Testis (tissue), 3 donors: Measurements from ENCODE around the gene KCNQ5. TPM values are rescaled to one million over a fixed set of nuclear protein-coding genes. Genes with fewer than 3 reads are reported as not detected.

Experiments used
- DNase-seq: peaks from one replicate; pipeline ENCODE4 v3.0.0-alpha.2; 2019
- H3K27ac ChIP-seq, 2 donors: fragments of 200-600 bp; sonication (generic); one replicate each; pipeline ENCODE4 v1.5.1; 2019
- H3K27me3 ChIP-seq: fragments of 200-600 bp; sonication (generic); one replicate; pipeline ENCODE4 v1.5.1; 2019
- H3K36me3 ChIP-seq: fragments of 200-600 bp; sonication (generic); one replicate; pipeline ENCODE4 v1.5.1; 2017; ENCODE audit warnings: low read depth; ENCODE audit errors: missing control alignments
- H3K4me1 ChIP-seq: fragments of 200-600 bp; sonication (generic); one replicate; pipeline ENCODE4 v1.5.1; 2019
- H3K4me3 ChIP-seq, 2 donors: fragments of 200-600 bp; sonication (generic); one replicate each; pipeline ENCODE4 v1.5.1; 2017 to 2019
- H3K9me3 ChIP-seq: fragments of 200-600 bp; sonication (generic); one replicate; pipeline ENCODE4 v1.5.1; 2017
- POLR2A ChIP-seq: fragments of 450-650 bp; IDR thresholded peaks from one replicate; pipeline ENCODE4 v1.6.1; 2017; ENCODE audit warnings: antibody characterized with exemption, mild to moderate bottlenecking, moderate library complexity
- WGBS, 2 donors: methylation state at CpG; one replicate each; pipeline ENCODE4 v1.1.5; 2018; 5-methylcytosine and 5-hydroxymethylcytosine counted together
- intact Hi-C: fragments of 100-400 bp; cut with DNase I; formaldehyde crosslinking; loops from one replicate; pipeline ENCODE4 v1.15.1; 2023; ENCODE audit warnings: low total_unique reads
- polyA plus RNA-seq: library from polyadenylated mRNA; stranded (reverse); fragments of 350-450 nt; fragmentation: Illumina TruSeq; extraction: RNeasy Lipid Tissue Mini Kit (QIAGEN cat#74804); gene quantifications from one replicate; pipeline ENCODE4 v1.2.3, GENCODE V29; 2014; ENCODE audit warnings: low read depth, low replicate concordance; ENCODE audit not compliant: insufficient read depth
- total RNA-seq, 2 donors: library from RNA; depleted of rRNA; stranded (reverse); fragments of >200 nt; gene quantifications; one replicate each; pipeline ENCODE4 v1.2.3, GENCODE V29; 2016
- TF ChIP-seq, protein P1 (sequence below), 3 experiments: fragments of 450-650 bp in 2 of 3; fragments of 200-600 bp in 1 of 3; sonication (generic) in 1 of 3; IDR thresholded peaks; one replicate each; pipeline ENCODE4 v1.5.1; 2016 to 2019; ENCODE audit warnings: antibody characterized with exemption in 3 of 3, mild to moderate bottlenecking in 2 of 3, moderate library complexity in 1 of 3

KCNQ5 gene
- total and polyA plus RNA-seq, 3 donors from 2014 or later, result 0.43 to 1.1 (median 0.73) TPM

- Histone ChIP-seq H3K4me1 (no peaks in the 10 kb centered on the region), H3K27me3 (no peaks in the 10 kb centered on the region), H3K4me3 (no peak overlapping the region), H3K9me3 (no peaks in the 10 kb centered on the region), H3K27ac (no peak overlapping the region), H3K36me3 (no peaks in the 10 kb centered on the region)
- WGBS, 2 donors, result 73 to 84% methylated on average over 2 of the region's 2 CpGs
- intact Hi-C loops, result no loop called here
- DNase-seq, result no peak
- no peak for TF ChIP-seq POLR2A
- TF ChIP-seq, protein P1, sequence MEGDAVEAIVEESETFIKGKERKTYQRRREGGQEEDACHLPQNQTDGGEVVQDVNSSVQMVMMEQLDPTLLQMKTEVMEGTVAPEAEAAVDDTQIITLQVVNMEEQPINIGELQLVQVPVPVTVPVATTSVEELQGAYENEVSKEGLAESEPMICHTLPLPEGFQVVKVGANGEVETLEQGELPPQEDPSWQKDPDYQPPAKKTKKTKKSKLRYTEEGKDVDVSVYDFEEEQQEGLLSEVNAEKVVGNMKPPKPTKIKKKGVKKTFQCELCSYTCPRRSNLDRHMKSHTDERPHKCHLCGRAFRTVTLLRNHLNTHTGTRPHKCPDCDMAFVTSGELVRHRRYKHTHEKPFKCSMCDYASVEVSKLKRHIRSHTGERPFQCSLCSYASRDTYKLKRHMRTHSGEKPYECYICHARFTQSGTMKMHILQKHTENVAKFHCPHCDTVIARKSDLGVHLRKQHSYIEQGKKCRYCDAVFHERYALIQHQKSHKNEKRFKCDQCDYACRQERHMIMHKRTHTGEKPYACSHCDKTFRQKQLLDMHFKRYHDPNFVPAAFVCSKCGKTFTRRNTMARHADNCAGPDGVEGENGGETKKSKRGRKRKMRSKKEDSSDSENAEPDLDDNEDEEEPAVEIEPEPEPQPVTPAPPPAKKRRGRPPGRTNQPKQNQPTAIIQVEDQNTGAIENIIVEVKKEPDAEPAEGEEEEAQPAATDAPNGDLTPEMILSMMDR (IDR thresholded peaks at IDR 0.05), result no peak
Measured at GRCh38 chr6:72746276-72746675, 124.4 kb downstream of the KCNQ5 start.

DNA sequence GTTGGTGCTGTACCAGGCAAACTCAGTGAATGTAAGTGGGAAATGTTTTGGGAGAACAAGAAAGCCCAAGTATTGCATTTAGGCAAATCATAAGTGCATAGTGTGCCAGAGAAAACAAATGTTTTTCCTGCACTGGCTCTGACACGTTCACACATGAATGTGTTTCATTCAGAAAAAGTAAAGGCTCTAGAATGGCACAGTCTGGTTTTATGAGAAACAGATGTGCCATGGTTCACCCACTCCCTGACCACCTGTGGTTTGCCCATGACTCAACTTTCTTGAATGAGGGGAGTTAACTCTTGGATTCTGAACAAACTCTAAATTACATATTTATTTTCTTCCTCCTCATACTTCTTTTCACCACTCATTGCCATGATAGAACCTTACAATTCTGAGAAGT, 126.9 kb downstream of the KCNQ5 start:
- no peak for DNase-seq
- no peak overlapping the region for H3K27ac ChIP-seq
- no peaks in the 10 kb centered on the region for H3K4me1 ChIP-seq
- TF ChIP-seq, protein P1 (IDR thresholded peaks at IDR 0.05), result no peak
- TF ChIP-seq POLR2A, result no peak
- H3K36me3 ChIP-seq, result no peaks in the 10 kb centered on the region
- no peaks in the 10 kb centered on the region for H3K27me3 ChIP-seq
- no peak overlapping the region for H3K4me3 ChIP-seq
- WGBS, 2 donors, result 27 to 43% methylated on average over 1 of the region's 1 CpG
- intact Hi-C loops, result no loop called here
- no peaks in the 10 kb centered on the region for H3K9me3 ChIP-seq

- Histone ChIP-seq H3K4me3 (no peak overlapping the region), H3K9me3 (no peaks in the 10 kb centered on the region), H3K4me1 (no peaks in the 10 kb centered on the region), H3K27me3 (no peaks in the 10 kb centered on the region), H3K36me3 (no peaks in the 10 kb centered on the region), H3K27ac (no peak overlapping the region)
- intact Hi-C loops, result no loop called here
- TF ChIP-seq POLR2A, result no peak
- TF ChIP-seq, protein P1 (IDR thresholded peaks at IDR 0.05), result no peak
- no peak for DNase-seq
- WGBS, 2 donors, result 70 to 73% methylated on average over 2 of the region's 2 CpGs
Measured at GRCh38 chr6:72755752-72756151, 133.9 kb downstream of the KCNQ5 start.

GRCh38 chr6:72757048-72757447, 135.2 kb downstream of the KCNQ5 start:
- H3K36me3 ChIP-seq, result no peaks in the 10 kb centered on the region
- H3K9me3 ChIP-seq, result no peaks in the 10 kb centered on the region
- H3K4me1 ChIP-seq, result no peaks in the 10 kb centered on the region
- H3K27me3 ChIP-seq, result no peaks in the 10 kb centered on the region
- TF ChIP-seq POLR2A, result no peak
- TF ChIP-seq, protein P1 (IDR thresholded peaks at IDR 0.05), result no peak
- H3K27ac ChIP-seq, result no peak overlapping the region
- intact Hi-C loops, result no loop called here
- 92 to 96% methylated on average over 3 of the region's 3 CpGs for WGBS, 2 donors
- DNase-seq, result no peak
- H3K4me3 ChIP-seq, result no peak overlapping the region

GRCh38 chr6:72757926-72758325, 136.1 kb downstream of the KCNQ5 start:
- no peaks in the 10 kb centered on the region for H3K4me1 ChIP-seq
- no peak for TF ChIP-seq POLR2A
- TF ChIP-seq, protein P1 (IDR thresholded peaks at IDR 0.05), result no peak
- H3K27ac ChIP-seq, result no peak overlapping the region
- no peak for DNase-seq
- H3K4me3 ChIP-seq, result no peak overlapping the region
- no peaks in the 10 kb centered on the region for H3K36me3 ChIP-seq
- H3K27me3 ChIP-seq, result no peaks in the 10 kb centered on the region
- intact Hi-C loops, result no loop called here
- 83 to 100% methylated on average over 1 of the region's 1 CpG for WGBS, 2 donors
- H3K9me3 ChIP-seq, result no peaks in the 10 kb centered on the region
